Measurements from ENCODE around the gene ST8SIA4. TPM values are rescaled to one million over a fixed set of nuclear protein-coding genes. Genes with fewer than 3 reads are reported as not detected.

The ST8SIA4 gene
- total RNA-seq, 1 experiment from 2014 or later = 0.47 TPM

DNA sequence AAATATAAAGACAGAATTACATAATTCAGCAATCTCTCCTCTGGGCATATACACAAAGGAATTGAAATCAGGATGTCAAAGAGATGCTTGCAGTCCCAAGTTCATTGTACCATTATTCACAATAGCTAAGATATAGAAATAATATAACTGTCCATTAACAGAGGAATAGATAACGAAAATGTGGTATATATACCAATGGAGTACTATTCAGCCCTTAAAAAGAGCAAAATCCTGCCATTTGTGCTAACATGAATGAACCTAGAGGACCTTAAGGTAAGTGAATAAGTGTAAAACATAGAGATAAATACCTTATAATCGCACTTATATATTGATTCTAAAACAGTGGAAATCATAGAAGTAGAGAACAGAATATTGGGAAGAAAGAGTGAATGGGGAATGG, 7.0 kb downstream of the ST8SIA4 start:
- intact Hi-C loops (cut with micrococcal nuclease; ENCODE audit: unreplicated experiment) = no loop called here
- no TSS peak for BruUV-seq (replicated peaks)

DNA sequence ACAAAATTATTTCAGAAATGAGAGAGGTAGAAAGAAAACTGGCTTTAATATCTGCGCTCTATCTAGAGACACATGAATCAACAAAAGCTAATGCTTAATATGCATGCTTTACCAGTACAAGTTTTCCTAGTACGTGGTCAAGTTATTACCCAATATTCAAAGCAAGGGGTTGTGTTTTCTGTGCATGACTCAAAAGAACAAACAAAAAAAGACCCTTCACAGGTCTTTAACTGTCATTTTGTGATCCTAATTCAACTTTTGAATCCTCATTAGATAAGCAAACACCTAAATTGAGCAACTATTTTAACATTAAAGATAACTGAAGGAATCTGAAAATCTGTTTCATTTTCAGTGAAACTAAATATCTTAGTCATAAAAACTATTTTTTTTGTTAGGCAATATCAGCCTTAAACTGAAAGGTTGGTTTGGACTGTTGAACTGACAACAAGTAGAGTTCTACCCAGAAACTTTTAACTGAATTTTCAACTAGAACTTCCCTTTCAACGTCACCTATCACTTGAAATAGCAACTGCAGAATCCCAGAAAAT, 12.5 kb downstream of the ST8SIA4 start:
- Histone ChIP-seq H3K4me3 (ENCODE audit: low read depth, low read length, poor library complexity, severe bottlenecking) (no peak overlapping the region), H3K27me3 (replicated peaks; ENCODE audit: insufficient read depth, low read depth, low read length, poor library complexity) (peaks cover 78% of the 10 kb centered on the region), H3K36me3 (ENCODE audit: insufficient read depth, low read length, poor library complexity, severe bottlenecking) (no peaks in the 10 kb centered on the region), H3K9me3 (ENCODE audit: low read depth, low read length, poor library complexity, severe bottlenecking) (no peaks in the 10 kb centered on the region), H3K4me1 (ENCODE audit: insufficient read depth, low read length, poor library complexity, severe bottlenecking) (no peaks in the 10 kb centered on the region), H3K27ac (ENCODE audit: low read depth, low read length, poor library complexity, severe bottlenecking) (no peak overlapping the region)
- ChIA-PET POLR2A (ENCODE audit: low non-redundant PET) (no interaction called here), CTCF (no interaction called here)
- no peak for TF ChIP-seq EZH2 (IDR thresholded peaks at IDR 0.05; ENCODE audit: borderline replicate concordance, low read depth, low read length, poor library complexity, severe bottlenecking)
- TF ChIP-seq, protein P1, sequence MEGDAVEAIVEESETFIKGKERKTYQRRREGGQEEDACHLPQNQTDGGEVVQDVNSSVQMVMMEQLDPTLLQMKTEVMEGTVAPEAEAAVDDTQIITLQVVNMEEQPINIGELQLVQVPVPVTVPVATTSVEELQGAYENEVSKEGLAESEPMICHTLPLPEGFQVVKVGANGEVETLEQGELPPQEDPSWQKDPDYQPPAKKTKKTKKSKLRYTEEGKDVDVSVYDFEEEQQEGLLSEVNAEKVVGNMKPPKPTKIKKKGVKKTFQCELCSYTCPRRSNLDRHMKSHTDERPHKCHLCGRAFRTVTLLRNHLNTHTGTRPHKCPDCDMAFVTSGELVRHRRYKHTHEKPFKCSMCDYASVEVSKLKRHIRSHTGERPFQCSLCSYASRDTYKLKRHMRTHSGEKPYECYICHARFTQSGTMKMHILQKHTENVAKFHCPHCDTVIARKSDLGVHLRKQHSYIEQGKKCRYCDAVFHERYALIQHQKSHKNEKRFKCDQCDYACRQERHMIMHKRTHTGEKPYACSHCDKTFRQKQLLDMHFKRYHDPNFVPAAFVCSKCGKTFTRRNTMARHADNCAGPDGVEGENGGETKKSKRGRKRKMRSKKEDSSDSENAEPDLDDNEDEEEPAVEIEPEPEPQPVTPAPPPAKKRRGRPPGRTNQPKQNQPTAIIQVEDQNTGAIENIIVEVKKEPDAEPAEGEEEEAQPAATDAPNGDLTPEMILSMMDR (conservative IDR thresholded peaks at IDR 0.05; ENCODE audit: low read depth, low read length) = no peak
- BruUV-seq (replicated peaks) = no TSS peak
- no peak for DNase-seq (ENCODE audit: low spot score)
- intact Hi-C loops (cut with micrococcal nuclease; ENCODE audit: unreplicated experiment) = no loop called here

More for the DNA sequence above, 7.0 kb downstream of the ST8SIA4 start:
- Histone ChIP-seq H3K27ac (ENCODE audit: low read depth, low read length, poor library complexity, severe bottlenecking) (no peak overlapping the region), H3K4me1 (ENCODE audit: insufficient read depth, low read length, poor library complexity, severe bottlenecking) (peaks cover 3% of the 10 kb centered on the region), H3K36me3 (ENCODE audit: insufficient read depth, low read length, poor library complexity, severe bottlenecking) (no peaks in the 10 kb centered on the region), H3K4me3 (ENCODE audit: low read depth, low read length, poor library complexity, severe bottlenecking) (no peak overlapping the region), H3K9me3 (ENCODE audit: low read depth, low read length, poor library complexity, severe bottlenecking) (no peaks in the 10 kb centered on the region), H3K27me3 (replicated peaks; ENCODE audit: insufficient read depth, low read depth, low read length, poor library complexity) (peaks cover 76% of the 10 kb centered on the region)
- POLR2A ChIA-PET (ENCODE audit: low non-redundant PET) = no interaction called here
- no peak for DNase-seq (ENCODE audit: low spot score)
- no peak for TF ChIP-seq EZH2 (IDR thresholded peaks at IDR 0.05; ENCODE audit: borderline replicate concordance, low read depth, low read length, poor library complexity, severe bottlenecking)
- TF ChIP-seq, protein P1 (conservative IDR thresholded peaks at IDR 0.05; ENCODE audit: low read depth, low read length) = no peak
- CTCF ChIA-PET = no interaction called here

DNA sequence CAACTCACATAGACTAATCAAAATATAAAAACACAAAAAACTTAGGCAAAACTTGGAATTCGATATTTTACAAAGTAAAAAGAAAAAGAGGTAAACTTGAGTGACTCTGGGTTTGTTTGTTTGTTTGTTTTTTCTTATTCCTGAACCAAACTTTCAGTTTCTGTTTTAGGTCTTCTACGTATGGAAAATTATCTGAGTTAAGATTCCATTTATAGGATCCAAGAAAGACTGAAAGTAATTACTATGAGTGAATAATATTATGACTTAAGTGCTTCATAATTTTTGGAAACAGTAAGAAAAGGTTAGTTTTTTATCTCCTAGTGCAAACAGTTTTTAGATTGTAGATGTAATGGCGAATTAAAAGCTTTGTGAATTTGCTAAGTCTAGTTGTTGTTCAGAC, 13.2 kb downstream of the ST8SIA4 start:
- BruUV-seq (replicated peaks) = no TSS peak
- Histone ChIP-seq H3K4me1 (ENCODE audit: insufficient read depth, low read length, poor library complexity, severe bottlenecking) (no peaks in the 10 kb centered on the region), H3K36me3 (ENCODE audit: insufficient read depth, low read length, poor library complexity, severe bottlenecking) (no peaks in the 10 kb centered on the region), H3K9me3 (ENCODE audit: low read depth, low read length, poor library complexity, severe bottlenecking) (no peaks in the 10 kb centered on the region), H3K27ac (ENCODE audit: low read depth, low read length, poor library complexity, severe bottlenecking) (no peak overlapping the region), H3K27me3 (replicated peaks; ENCODE audit: insufficient read depth, low read depth, low read length, poor library complexity) (peaks cover 74% of the 10 kb centered on the region), H3K4me3 (ENCODE audit: low read depth, low read length, poor library complexity, severe bottlenecking) (no peak overlapping the region)
- TF ChIP-seq, protein P1 (conservative IDR thresholded peaks at IDR 0.05; ENCODE audit: low read depth, low read length) = no peak
- ChIA-PET CTCF (no interaction called here), POLR2A (ENCODE audit: low non-redundant PET) (no interaction called here)
- no peak for DNase-seq (ENCODE audit: low spot score)
- intact Hi-C loops (cut with micrococcal nuclease; ENCODE audit: unreplicated experiment) = no loop called here

Data from A673 (cell line).